ENCODE results near the gene PPEF1. TPM values are rescaled to one million over a fixed set of nuclear protein-coding genes. Genes with fewer than 3 reads are reported as not detected.
"Not testable (repeated sequence)": the region's sequence is repeated elsewhere in the genome, so short reads cannot be mapped to it uniquely, and the experiment has no call there.

PPEF1 gene
- total and polyA plus RNA-seq, 12 donors = 0.07 to 0.93 (median 0.31) TPM; not detected in 6

DNA sequence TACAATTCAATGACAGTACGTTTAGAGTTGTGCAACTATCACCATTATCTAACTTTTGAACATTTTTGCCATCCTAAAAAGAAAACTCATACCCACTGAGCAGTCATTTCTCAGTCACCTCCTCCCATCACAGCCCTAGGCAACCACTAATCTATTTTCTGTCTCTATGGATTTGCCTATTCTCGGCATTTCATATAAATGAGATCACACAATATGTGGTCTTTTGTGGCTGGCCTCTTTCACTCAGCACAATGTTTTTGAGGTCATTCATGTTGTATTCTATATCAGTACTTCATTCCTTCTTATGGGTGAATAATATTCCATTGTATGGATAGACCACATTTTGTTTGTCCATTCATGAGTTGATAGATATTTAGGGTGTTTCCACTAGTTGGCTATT, 103.0 kb downstream of the PPEF1 start:
- no peak for DNase-seq
- Histone ChIP-seq H3K4me3 (no peak overlapping the region), H3K36me3 (no peaks in the 10 kb centered on the region), H3K4me1 (no peaks in the 10 kb centered on the region), H3K27me3 (no peaks in the 10 kb centered on the region), H3K27ac (no peak overlapping the region), H3K9me3 (no peaks in the 10 kb centered on the region)
- TF ChIP-seq, protein P1, sequence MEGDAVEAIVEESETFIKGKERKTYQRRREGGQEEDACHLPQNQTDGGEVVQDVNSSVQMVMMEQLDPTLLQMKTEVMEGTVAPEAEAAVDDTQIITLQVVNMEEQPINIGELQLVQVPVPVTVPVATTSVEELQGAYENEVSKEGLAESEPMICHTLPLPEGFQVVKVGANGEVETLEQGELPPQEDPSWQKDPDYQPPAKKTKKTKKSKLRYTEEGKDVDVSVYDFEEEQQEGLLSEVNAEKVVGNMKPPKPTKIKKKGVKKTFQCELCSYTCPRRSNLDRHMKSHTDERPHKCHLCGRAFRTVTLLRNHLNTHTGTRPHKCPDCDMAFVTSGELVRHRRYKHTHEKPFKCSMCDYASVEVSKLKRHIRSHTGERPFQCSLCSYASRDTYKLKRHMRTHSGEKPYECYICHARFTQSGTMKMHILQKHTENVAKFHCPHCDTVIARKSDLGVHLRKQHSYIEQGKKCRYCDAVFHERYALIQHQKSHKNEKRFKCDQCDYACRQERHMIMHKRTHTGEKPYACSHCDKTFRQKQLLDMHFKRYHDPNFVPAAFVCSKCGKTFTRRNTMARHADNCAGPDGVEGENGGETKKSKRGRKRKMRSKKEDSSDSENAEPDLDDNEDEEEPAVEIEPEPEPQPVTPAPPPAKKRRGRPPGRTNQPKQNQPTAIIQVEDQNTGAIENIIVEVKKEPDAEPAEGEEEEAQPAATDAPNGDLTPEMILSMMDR (IDR thresholded peaks at IDR 0.05) = no peak
- intact Hi-C loops (cut with DNase I) = no loop called here
- WGBS, 2 donors = 63 to 69% methylated on average over 2 of the region's 2 CpGs
- no peak for ATAC-seq

- Histone ChIP-seq H3K27ac (no peak overlapping the region), H3K4me1 (no peaks in the 10 kb centered on the region), H3K27me3 (no peaks in the 10 kb centered on the region), H3K4me3 (no peak overlapping the region), H3K36me3 (no peaks in the 10 kb centered on the region), H3K9me3 (peaks cover 0 to 5% (median 0%) of the 10 kb centered on the region in 11 donors)
- 41 to 70% methylated on average over 2 of the region's 2 CpGs for whole genome bisulfite sequencing, 2 donors
- ATAC-seq (no peak), DNase-seq (no peak)
- TF ChIP-seq, protein P1 (IDR thresholded peaks at IDR 0.05) = no peak
- intact Hi-C loops (cut with DNase I) = loop anchor here in 1 of 10 donors (5.0 kb wide), 1 partner anchor 138 kb away; no protein-coding TSS in a partner anchor
Observed at GRCh38 chrX:18825375-18825774, 117.9 kb downstream of the PPEF1 start.

- intact Hi-C loops (cut with DNase I) = loop anchor here in 1 of 10 donors (5.0 kb wide), 1 partner anchor 142 kb away; no protein-coding TSS in a partner anchor
- no peak for ATAC-seq
- peaks cover 0 to 5% (median 0%) of the 10 kb centered on the region in 11 donors for H3K9me3 ChIP-seq
- TF ChIP-seq, protein P1 (IDR thresholded peaks at IDR 0.05) = no peak
- no peak for DNase-seq
- H3K36me3 ChIP-seq = no peaks in the 10 kb centered on the region
- H3K27me3 ChIP-seq = peaks cover 0 to 8% (median 0%) of the 10 kb centered on the region in 7 donors
- H3K27ac ChIP-seq = no peak overlapping the region
- H3K4me1 ChIP-seq = no peaks in the 10 kb centered on the region
- no peak overlapping the region for H3K4me3 ChIP-seq
- 86 to 93% methylated on average over 1 of the region's 1 CpG for WGBS, 2 donors
Observed at GRCh38 chrX:18828832-18829404, 121.5 kb downstream of the PPEF1 start.

- H3K27ac ChIP-seq = peak overlapping the region; percentile 22 to 78 (median 64)
- DNase-seq = peak; percentile 27 to 38
- H3K9me3 ChIP-seq = peaks cover 0 to 5% (median 0%) of the 10 kb centered on the region in 11 donors
- peak; percentile 89 to 97 (median 94) for ATAC-seq
- H3K27me3 ChIP-seq = peaks cover 0 to 8% (median 0%) of the 10 kb centered on the region in 7 donors
- peak overlapping the region in 6 of 10 donors; percentile 5 to 34 (median 21) for H3K4me3 ChIP-seq
- TF ChIP-seq, protein P1 (IDR thresholded peaks at IDR 0.05) = no peak
- no peaks in the 10 kb centered on the region for H3K4me1 ChIP-seq
- H3K36me3 ChIP-seq = no peaks in the 10 kb centered on the region
- 55 to 59% methylated on average over 22 of the region's 22 CpGs for WGBS, 2 donors
- intact Hi-C loops (cut with DNase I) = loop anchor here in 1 of 10 donors (5.0 kb wide), 1 partner anchor 39 kb away; no protein-coding TSS in a partner anchor
Observed at GRCh38 chrX:18833071-18833731, 125.8 kb downstream of the PPEF1 start.

DNA sequence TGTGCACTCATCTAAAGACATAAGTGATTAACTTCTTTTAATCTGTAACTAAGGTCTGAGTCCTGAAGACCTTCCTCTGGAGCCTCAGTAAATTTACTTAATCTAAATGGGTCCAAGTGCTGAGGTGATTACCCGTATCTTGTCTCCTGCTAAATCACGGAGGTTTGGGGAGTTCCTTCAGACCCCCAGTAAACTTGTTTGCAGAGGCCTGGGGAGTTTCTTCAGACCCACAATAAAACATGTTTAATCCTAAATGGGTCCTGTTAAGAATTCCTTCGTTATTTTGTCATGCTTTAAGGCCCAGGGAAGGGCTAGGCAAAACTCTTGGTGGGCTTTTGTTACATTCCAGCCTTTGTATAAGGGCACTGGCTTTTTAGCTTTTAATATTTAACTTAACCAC, 140.5 kb downstream of the PPEF1 start:
- H3K9me3 ChIP-seq = peaks cover 0 to 12% (median 0%) of the 10 kb centered on the region in 11 donors
- H3K4me1 ChIP-seq; H3K27ac ChIP-seq; H3K4me3 ChIP-seq; ATAC-seq; H3K36me3 ChIP-seq; intact Hi-C loops (cut with DNase I); H3K27me3 ChIP-seq; DNase-seq: not testable (repeated sequence)
- 92 to 96% methylated on average over 3 of the region's 3 CpGs for WGBS, 2 donors
